Large intestine (tissue), 3 donors: ENCODE data around the gene ANKRD1. TPM values are rescaled to one million over a fixed set of nuclear protein-coding genes. Genes with fewer than 3 reads are reported as not detected.
"Not testable (repeated sequence)": the region's sequence is repeated elsewhere in the genome, so short reads cannot be mapped to it uniquely, and the experiment has no call there.

Experiments used
- DNase-seq, 2 donors: peaks; one replicate each; pipeline versions ENCODE4 v3.0.0 to v3.0.0-alpha.2; 2013
- H3K27ac ChIP-seq: one replicate; pipeline ENCODE4 v1.5.1; 2013; ENCODE audit warnings: low read length
- H3K27me3 ChIP-seq: 2 replicates; pipeline ENCODE4 v1.6.1; 2013; ENCODE audit warnings: low read length; ENCODE audit not compliant: control insufficient read depth, insufficient read depth
- H3K36me3 ChIP-seq: 2 replicates; pipeline ENCODE4 v1.6.1; 2013; ENCODE audit warnings: low read length; ENCODE audit not compliant: control insufficient read depth, insufficient read depth
- H3K4me1 ChIP-seq: one replicate; pipeline ENCODE4 v1.6.1; 2013; ENCODE audit warnings: low read length; ENCODE audit not compliant: control insufficient read depth, insufficient read depth
- H3K4me3 ChIP-seq: one replicate; pipeline ENCODE4 v1.5.1; 2013; ENCODE audit warnings: low read length
- H3K9me3 ChIP-seq: one replicate; pipeline ENCODE4 v1.6.1; 2013; ENCODE audit warnings: mild to moderate bottlenecking, low read depth, low read length, moderate library complexity; ENCODE audit not compliant: control insufficient read depth
- WGBS: methylation state at CpG from one replicate; pipeline ENCODE4 v1.1.5; 2013; ENCODE audit warnings: low lambda C conversion rate; ENCODE audit not compliant: insufficient coverage; 5-methylcytosine and 5-hydroxymethylcytosine counted together
- polyA plus RNA-seq: library from polyadenylated mRNA; unstranded; fragments of 120-200 nt; gene quantifications from one replicate; pipeline ENCODE4 v1.2.1, GENCODE V29; 2013

Gene ANKRD1
- polyA plus RNA-seq, 1 donor, result 0.06 TPM

DNA sequence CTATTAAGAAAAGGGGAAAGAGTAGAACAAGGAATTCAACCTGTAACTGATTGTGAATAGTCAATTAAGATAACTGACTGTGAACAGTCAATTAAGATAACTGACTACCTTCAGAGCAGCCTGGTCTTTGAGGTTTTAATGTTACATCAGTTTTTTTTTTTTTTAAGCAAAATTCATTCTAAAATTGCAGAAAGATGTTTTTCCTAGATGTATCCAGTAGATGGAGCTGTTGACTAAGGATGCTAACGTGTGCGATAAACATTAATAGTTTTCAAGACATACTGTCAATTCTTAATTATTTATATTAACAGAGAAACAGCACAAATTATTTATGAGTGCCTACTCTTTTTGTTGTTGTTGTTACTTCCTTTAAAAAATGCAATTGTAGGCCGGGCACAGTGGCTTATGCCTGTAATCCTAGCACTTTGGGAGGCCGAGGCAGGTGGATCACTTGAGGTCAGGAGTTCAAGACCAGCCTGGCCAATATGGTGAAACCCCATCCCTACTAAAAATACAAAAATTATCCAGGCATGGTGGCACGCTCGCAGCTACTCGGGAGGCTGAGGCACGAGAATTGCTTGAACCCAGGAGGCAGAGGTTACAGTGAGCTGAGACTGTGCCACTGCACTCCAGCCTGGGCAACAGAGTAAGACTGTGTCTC is 40.7 kb downstream of the ANKRD1 start:
- not testable (repeated sequence) for H3K27me3 ChIP-seq, H3K4me3 ChIP-seq, H3K4me1 ChIP-seq, H3K27ac ChIP-seq, H3K9me3 ChIP-seq
- H3K36me3 ChIP-seq, result peaks cover 35% of the 10 kb centered on the region
- DNase-seq, result peak in 1 of 2 donors; percentile 4
- no CpG with 5 or more reads among the region's 8 CpGs for WGBS

DNA sequence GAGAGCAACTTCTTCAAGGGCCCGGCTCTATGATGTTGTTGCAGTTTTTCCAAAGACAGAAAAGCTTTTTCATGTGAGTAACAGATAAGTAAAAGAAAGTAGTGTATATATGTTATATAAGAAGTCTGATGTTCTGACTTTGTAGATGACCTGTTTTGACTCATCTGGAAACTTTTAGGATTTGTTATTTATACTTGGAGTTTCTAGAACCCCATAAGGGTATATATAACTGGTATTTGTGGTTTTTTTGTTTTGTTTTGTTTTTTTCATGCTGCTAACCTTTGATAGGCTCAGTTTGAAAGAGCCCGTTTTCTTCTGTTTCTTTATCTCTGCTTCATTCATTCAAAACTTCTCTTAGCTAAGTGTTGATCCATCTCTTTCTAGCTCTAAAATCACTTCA is 41.8 kb downstream of the ANKRD1 start:
- H3K27me3 ChIP-seq, result no peaks in the 10 kb centered on the region
- WGBS, result 100% methylated on average over 1 of the region's 2 CpGs
- no peak overlapping the region for H3K4me3 ChIP-seq
- H3K9me3 ChIP-seq, result no peaks in the 10 kb centered on the region
- DNase-seq, result no peak
- H3K36me3 ChIP-seq, result peaks cover 35% of the 10 kb centered on the region
- no peak overlapping the region for H3K27ac ChIP-seq
- H3K4me1 ChIP-seq, result no peaks in the 10 kb centered on the region

GRCh38 chr10:90872648-90873020 is 48.3 kb downstream of the ANKRD1 start:
- Histone ChIP-seq H3K9me3 (no peaks in the 10 kb centered on the region), H3K27ac (peak overlapping the region; percentile 69), H3K27me3 (peaks cover 11% of the 10 kb centered on the region), H3K4me1 (no peaks in the 10 kb centered on the region), H3K36me3 (peaks cover 17% of the 10 kb centered on the region), H3K4me3 (peak overlapping the region; percentile 91)
- DNase-seq, result peak in 1 of 2 donors; percentile 15
- WGBS, result no CpG with 5 or more reads among the region's 8 CpGs

- H3K9me3 ChIP-seq, result no peaks in the 10 kb centered on the region
- no peaks in the 10 kb centered on the region for H3K4me1 ChIP-seq
- H3K27ac ChIP-seq, result peak within 1 kb of the TSS; percentile 69
- DNase-seq, result peak; percentile 77 to 87
- peaks cover 11% of the 10 kb centered on the region for H3K36me3 ChIP-seq
- peak within 1 kb of the TSS; percentile 91 for H3K4me3 ChIP-seq
- peaks cover 18% of the 10 kb centered on the region for H3K27me3 ChIP-seq
- 4% methylated on average over 5 of the region's 43 CpGs for WGBS
Measured at GRCh38 chr10:90871766-90872647, 48.9 kb downstream of the ANKRD1 start, which contains the start of gene RPP30. TSS of gene RPP30 (plus strand) at chr10:90871974. CDS start at chr10:90871987, 13 bp downstream.

- Histone ChIP-seq H3K4me1 (no peaks in the 10 kb centered on the region), H3K9me3 (no peaks in the 10 kb centered on the region), H3K27ac (peak overlapping the region; percentile 3), H3K4me3 (peak overlapping the region; percentile 91), H3K27me3 (peaks cover 21% of the 10 kb centered on the region), H3K36me3 (peaks cover 5% of the 10 kb centered on the region)
- no CpG with 5 or more reads among the region's 14 CpGs for WGBS
- peak in 1 of 2 donors; percentile 21 for DNase-seq
Measured at GRCh38 chr10:90871279-90871765, 49.6 kb downstream of the ANKRD1 start.

DNA sequence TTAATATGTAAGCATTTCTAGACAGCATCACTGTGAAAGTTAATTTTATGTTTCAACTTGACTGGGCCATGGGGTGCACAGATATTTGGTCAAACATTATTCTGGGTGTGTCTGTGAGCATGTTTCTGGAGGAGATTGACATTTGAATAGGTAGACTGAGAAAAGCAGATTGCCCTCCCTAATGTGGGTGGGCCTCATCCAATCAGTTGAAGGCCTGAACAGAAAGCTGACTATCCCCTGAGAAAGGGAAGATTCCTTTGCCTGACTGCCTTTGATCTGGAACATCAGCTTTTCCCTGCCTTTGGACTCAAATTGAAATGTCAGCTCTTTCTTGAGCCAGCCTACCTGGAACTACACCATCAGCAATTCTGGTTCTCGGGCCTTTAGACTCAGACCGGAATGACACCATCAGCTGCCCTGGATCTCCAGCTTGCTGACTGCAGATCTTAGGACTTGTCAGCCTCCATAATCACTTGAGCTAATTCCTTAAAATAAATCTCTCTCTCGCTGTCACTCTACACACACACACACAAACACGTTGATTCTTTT is 54.8 kb downstream of the ANKRD1 start:
- Histone ChIP-seq H3K27ac (no peak overlapping the region), H3K27me3 (peaks cover 41% of the 10 kb centered on the region), H3K9me3 (no peaks in the 10 kb centered on the region), H3K36me3 (no peaks in the 10 kb centered on the region), H3K4me3 (no peak overlapping the region), H3K4me1 (no peaks in the 10 kb centered on the region)
- WGBS, result 83% methylated on average over 3 of the region's 4 CpGs
- no peak for DNase-seq

- Histone ChIP-seq H3K27me3 (peaks cover 46% of the 10 kb centered on the region), H3K4me1 (no peaks in the 10 kb centered on the region), H3K27ac (no peak overlapping the region), H3K36me3 (no peaks in the 10 kb centered on the region), H3K9me3 (no peaks in the 10 kb centered on the region), H3K4me3 (no peak overlapping the region)
- DNase-seq, result no peak
- 60% methylated on average over 3 of the region's 3 CpGs for whole genome bisulfite sequencing
Measured at GRCh38 chr10:90865401-90865800, 55.5 kb downstream of the ANKRD1 start.

DNA sequence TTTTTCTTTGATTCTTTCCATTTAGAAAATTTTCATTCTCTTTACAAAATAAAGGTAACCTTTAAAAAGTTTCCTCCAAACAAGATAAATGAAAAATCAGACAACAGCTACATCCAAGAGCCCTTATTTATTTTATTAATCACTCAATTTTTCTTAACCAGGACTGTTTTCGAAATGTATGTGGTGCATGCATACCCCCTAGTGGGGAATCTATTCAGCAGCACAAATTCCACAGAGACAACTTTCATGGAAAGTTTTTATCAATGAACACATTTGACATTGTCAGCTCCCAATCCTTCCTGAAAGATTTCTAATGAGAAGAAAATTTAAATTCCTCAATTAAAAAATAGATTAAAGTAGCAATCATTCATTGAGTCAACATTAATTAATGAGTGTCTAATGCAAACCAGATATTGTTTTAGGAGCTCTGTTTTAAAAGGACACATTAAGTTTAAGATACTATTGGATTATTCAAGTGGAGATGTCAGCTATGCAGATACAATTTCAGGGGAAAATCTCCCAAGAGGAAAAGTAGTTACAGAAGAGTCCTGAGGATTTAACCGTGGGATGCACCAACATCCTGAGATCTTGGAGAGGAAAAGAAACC is 57.9 kb downstream of the ANKRD1 start:
- 60% methylated on average over 1 of the region's 2 CpGs for WGBS
- DNase-seq, result no peak

More for the DNA sequence above, 57.9 kb downstream of the ANKRD1 start:
- no peaks in the 10 kb centered on the region for H3K9me3 ChIP-seq
- no peaks in the 10 kb centered on the region for H3K36me3 ChIP-seq
- H3K4me1 ChIP-seq, result no peaks in the 10 kb centered on the region
- H3K27ac ChIP-seq, result no peak overlapping the region
- peaks cover 49% of the 10 kb centered on the region for H3K27me3 ChIP-seq
- H3K4me3 ChIP-seq, result no peak overlapping the region
